B cell (primary cell): ENCODE measurements around the gene LOC128125822.

Source experiments
- EZH2 ChIP-seq: IDR thresholded peaks from 2 replicates; pipeline ENCODE4 v1.6.1; 2012; ENCODE audit warnings: borderline replicate concordance, low read depth, mild to moderate bottlenecking, moderate library complexity, low read length; ENCODE audit not compliant: insufficient read depth, poor library complexity, severe bottlenecking
- TF ChIP-seq, protein P1 (sequence below): fragments of 200-600 bp; IDR thresholded peaks from one replicate; pipeline ENCODE4 v1.8.0; 2022; ENCODE audit warnings: antibody characterized with exemption, mild to moderate bottlenecking

DNA sequence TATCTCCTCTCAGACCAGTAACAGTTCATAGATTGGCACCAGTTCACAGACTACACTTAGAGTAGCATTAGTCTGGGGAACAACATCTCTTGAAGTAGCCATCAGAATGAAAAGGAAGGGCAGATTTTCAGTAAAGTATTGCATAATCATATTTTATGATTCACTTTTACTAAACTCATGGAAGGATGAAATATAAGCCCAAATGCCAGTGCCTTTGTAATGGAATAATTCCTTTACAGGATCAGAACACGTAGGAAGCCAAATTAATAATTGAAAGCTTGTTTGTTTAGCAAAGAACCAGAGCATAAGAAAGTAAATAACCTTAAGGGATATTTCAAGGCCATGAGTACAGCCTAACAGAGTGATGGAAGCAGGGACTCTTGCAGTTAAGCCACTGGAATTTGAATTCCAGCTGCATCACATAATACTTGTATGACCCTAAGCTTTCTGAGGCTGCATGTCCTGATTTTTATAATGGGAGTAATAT, 11.4 kb upstream of the LOC128125822 start:
- TF ChIP-seq, protein P1, sequence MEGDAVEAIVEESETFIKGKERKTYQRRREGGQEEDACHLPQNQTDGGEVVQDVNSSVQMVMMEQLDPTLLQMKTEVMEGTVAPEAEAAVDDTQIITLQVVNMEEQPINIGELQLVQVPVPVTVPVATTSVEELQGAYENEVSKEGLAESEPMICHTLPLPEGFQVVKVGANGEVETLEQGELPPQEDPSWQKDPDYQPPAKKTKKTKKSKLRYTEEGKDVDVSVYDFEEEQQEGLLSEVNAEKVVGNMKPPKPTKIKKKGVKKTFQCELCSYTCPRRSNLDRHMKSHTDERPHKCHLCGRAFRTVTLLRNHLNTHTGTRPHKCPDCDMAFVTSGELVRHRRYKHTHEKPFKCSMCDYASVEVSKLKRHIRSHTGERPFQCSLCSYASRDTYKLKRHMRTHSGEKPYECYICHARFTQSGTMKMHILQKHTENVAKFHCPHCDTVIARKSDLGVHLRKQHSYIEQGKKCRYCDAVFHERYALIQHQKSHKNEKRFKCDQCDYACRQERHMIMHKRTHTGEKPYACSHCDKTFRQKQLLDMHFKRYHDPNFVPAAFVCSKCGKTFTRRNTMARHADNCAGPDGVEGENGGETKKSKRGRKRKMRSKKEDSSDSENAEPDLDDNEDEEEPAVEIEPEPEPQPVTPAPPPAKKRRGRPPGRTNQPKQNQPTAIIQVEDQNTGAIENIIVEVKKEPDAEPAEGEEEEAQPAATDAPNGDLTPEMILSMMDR: no peak
- no peak for TF ChIP-seq EZH2
